B cell (primary cell): Measurements from ENCODE around the gene ARHGAP4. TPM values are rescaled to one million over a fixed set of nuclear protein-coding genes. Genes with fewer than 3 reads are reported as not detected.

Experiments used
- ATAC-seq: fragments of 200-7000 bp; cut with Tn5 transposase; one replicate; pipeline ENCODE4 v1.10.0; 2021; ENCODE audit warnings: low read depth, mild to moderate bottlenecking, moderate number of reproducible peaks, moderate library complexity
- CTCF ChIA-PET: fragments of 350-600 bp; sonication (Branson Sonifier 250); formaldehyde crosslinking; loops from one replicate; lab custom pipeline; 2021; ENCODE audit warnings: antibody characterized with exemption, inconsistent platforms; lab: Charles Lee
- POLR2A ChIA-PET: fragments of 350-600 bp; sonication (Branson Sonifier 250); formaldehyde crosslinking; loops from one replicate; lab custom pipeline; 2021; ENCODE audit warnings: antibody characterized with exemption; lab: Charles Lee
- DNase-seq: peaks from one replicate; pipeline ENCODE4 v3.0.0; 2013
- H2AFZ ChIP-seq: 2 replicates; pipeline ENCODE4 v1.6.1; 2012; ENCODE audit warnings: mild to moderate bottlenecking, low read depth, low read length; ENCODE audit not compliant: insufficient read depth, poor library complexity, severe bottlenecking
- H3K27ac ChIP-seq, 2 donors: 1 replicate in 1 of 2; 2 replicates in 1 of 2; pipeline ENCODE4 v1.5.1; 2012 to 2013; ENCODE audit warnings: low read length in 2 of 2, mild to moderate bottlenecking in 2 of 2, moderate library complexity in 1 of 2
- H3K27me3 ChIP-seq, 4 experiments: fragments of 200-600 bp in 1 of 4; sonication (generic) in 1 of 4; replicated peaks in 1 of 4; 1 replicate in 2 of 4; 2 replicates in 2 of 4; pipeline versions ENCODE4 v1.6.1 to v1.7.0; 2013 to 2016; ENCODE audit warnings: low read length in 3 of 4, mild to moderate bottlenecking in 2 of 4, mixed read lengths in 1 of 4, moderate library complexity in 1 of 4; ENCODE audit not compliant: insufficient read depth in 4 of 4, control insufficient read depth in 3 of 4; ENCODE audit errors: control extremely low read depth in 1 of 4
- H3K36me3 ChIP-seq, 2 experiments: replicated peaks in 1 of 2; 1 replicate in 1 of 2; 2 replicates in 1 of 2; pipeline versions ENCODE4 v1.6.1 to v1.7.1; 2013; ENCODE audit warnings: low read length in 1 of 2; ENCODE audit not compliant: insufficient read depth in 2 of 2, control insufficient read depth in 1 of 2; ENCODE audit errors: control extremely low read depth in 1 of 2, extremely low read depth in 1 of 2
- H3K4me1 ChIP-seq, 2 donors: fragments of 200-600 bp in 1 of 2; sonication (generic) in 1 of 2; 1 replicate in 1 of 2; 2 replicates in 1 of 2; pipeline versions ENCODE4 v1.5.1 to v1.6.1; 2013 to 2017; ENCODE audit warnings: low read length in 2 of 2; ENCODE audit not compliant: control insufficient read depth in 2 of 2, insufficient read depth in 2 of 2
- H3K4me2 ChIP-seq: replicated peaks from 2 replicates; pipeline ENCODE3; 2012; ENCODE audit warnings: mild to moderate bottlenecking, low read depth, low read length; ENCODE audit not compliant: poor library complexity, severe bottlenecking
- H3K4me3 ChIP-seq, 5 experiments: fragments of 200-600 bp in 1 of 5; sonication (generic) in 1 of 5; 1 replicate in 3 of 5; 2 replicates in 2 of 5; pipeline versions ENCODE4 v1.5.1 to v1.7.0; 2011 to 2016; ENCODE audit warnings: low read length in 4 of 5, mild to moderate bottlenecking in 4 of 5, low read depth in 2 of 5, control low read depth in 1 of 5, moderate library complexity in 1 of 5; ENCODE audit not compliant: insufficient read depth in 1 of 5; ENCODE audit errors: control extremely low read depth in 1 of 5, extremely low read depth in 1 of 5
- H3K79me2 ChIP-seq: fragments of 200-600 bp; sonication (generic); one replicate; pipeline ENCODE4 v1.6.0; 2016; ENCODE audit warnings: low read length; ENCODE audit not compliant: control insufficient read depth, insufficient read depth
- H3K9ac ChIP-seq: fragments of 200-600 bp; sonication (generic); 2 replicates; pipeline ENCODE4 v1.6.1; 2017; ENCODE audit warnings: mild to moderate bottlenecking, low read length, moderate library complexity
- H3K9me3 ChIP-seq, 3 donors: one replicate each; pipeline versions ENCODE4 v1.6.1 to v1.7.1; 2013; ENCODE audit warnings: low read length in 2 of 3; ENCODE audit not compliant: control insufficient read depth in 2 of 3, insufficient read depth in 1 of 3; ENCODE audit errors: control extremely low read depth in 1 of 3
- H4K20me1 ChIP-seq: 2 replicates; pipeline ENCODE4 v1.6.0; 2012; ENCODE audit warnings: mild to moderate bottlenecking, low read length; ENCODE audit not compliant: insufficient read depth, control insufficient read depth, poor library complexity, severe bottlenecking
- H3K27ac Mint-ChIP-seq: one replicate; pipeline ENCODE4 v1.8.0; 2021; ENCODE audit warnings: mixed read lengths
- H3K27me3 Mint-ChIP-seq: one replicate; pipeline ENCODE4 v1.8.0; 2021; ENCODE audit warnings: mixed read lengths
- H3K4me1 Mint-ChIP-seq: one replicate; pipeline ENCODE4 v1.8.0; 2021; ENCODE audit warnings: mixed read lengths
- H3K4me3 Mint-ChIP-seq: one replicate; pipeline ENCODE4 v1.8.0; 2021; ENCODE audit warnings: mixed read lengths
- H3K9me3 Mint-ChIP-seq: one replicate; pipeline ENCODE4 v1.8.0; 2022; ENCODE audit warnings: mixed read lengths; ENCODE audit not compliant: insufficient read depth
- CTCF ChIP-seq: fragments of 200-600 bp; IDR thresholded peaks from one replicate; pipeline ENCODE4 v1.8.0; 2022; ENCODE audit warnings: antibody characterized with exemption, mild to moderate bottlenecking
- EZH2 ChIP-seq: IDR thresholded peaks from 2 replicates; pipeline ENCODE4 v1.6.1; 2012; ENCODE audit warnings: borderline replicate concordance, low read depth, mild to moderate bottlenecking, moderate library complexity, low read length; ENCODE audit not compliant: insufficient read depth, poor library complexity, severe bottlenecking
- WGBS: methylation state at CpG from one replicate; pipeline ENCODE4 v1.1.5; 2013; ENCODE audit warnings: missing lambda C conversion rate; ENCODE audit not compliant: insufficient coverage; 5-methylcytosine and 5-hydroxymethylcytosine counted together
- intact Hi-C: fragments of 100-400 bp; cut with micrococcal nuclease; formaldehyde crosslinking; loops from one replicate; pipeline ENCODE4 v1.10.0; 2022
- polyA plus RNA-seq: library from polyadenylated mRNA; depleted of rRNA; stranded (reverse); fragments of >200 nt; gene quantifications from 2 replicates; pipeline ENCODE4 v1.2.3, GENCODE V29; 2012
- total RNA-seq, 2 donors: library from RNA; stranded (reverse); fragments of 120-200 nt in 1 of 2; gene quantifications; 1 replicate in 1 of 2; 2 replicates in 1 of 2; pipeline versions ENCODE4 v1.2.3 to v1.2.4, GENCODE V29; 2013 to 2022

ARHGAP4 gene
- total and polyA plus RNA-seq, 2 donors (not counting 1 experiment from before 2014, with no cell fraction given), result 242 to 711 TPM

- Mint-ChIP-seq H3K4me3 (no peak overlapping the region), H3K9me3 (no peaks in the 10 kb centered on the region), H3K4me1 (no peaks in the 10 kb centered on the region), H3K27me3 (no peaks in the 10 kb centered on the region), H3K27ac (no peak overlapping the region)
- CTCF ChIA-PET, result interaction anchor here (0.9 kb wide), 1 partner anchor 10 kb away, joined by 3 read pairs; no protein-coding TSS in a partner anchor
- H3K4me3 ChIP-seq, result no peak overlapping the region
- no peak for TF ChIP-seq EZH2
- no peak for TF ChIP-seq CTCF
- ATAC-seq (no peak), DNase-seq (no peak)
- H3K9ac ChIP-seq, result no peak overlapping the region
- H3K4me2 ChIP-seq, result no peak overlapping the region
- 100% methylated on average over 4 of the region's 17 CpGs for WGBS
- no peaks in the 10 kb centered on the region for H3K27me3 ChIP-seq
- peaks cover 7% of the 10 kb centered on the region for H3K79me2 ChIP-seq
- H3K9me3 ChIP-seq, result no peaks in the 10 kb centered on the region
- H3K36me3 ChIP-seq, result peaks cover 0 to 47% of the 10 kb centered on the region in 2 experiments
- POLR2A ChIA-PET, result interaction anchor here (0.6 kb wide), 1 partner anchor 615 kb away, joined by 5 read pairs; no protein-coding TSS in a partner anchor
- H4K20me1 ChIP-seq, result peaks cover 54% of the 10 kb centered on the region
- no peaks in the 10 kb centered on the region for H3K4me1 ChIP-seq
- no peak overlapping the region for H3K27ac ChIP-seq
- no peak overlapping the region for H2AFZ ChIP-seq
- intact Hi-C loops, result no loop called here
Observed at GRCh38 chrX:153913211-153913610, 12.9 kb downstream of the ARHGAP4 start.

- no peak overlapping the region for H3K4me3 ChIP-seq
- no peaks in the 10 kb centered on the region for H3K27me3 ChIP-seq
- H3K9me3 Mint-ChIP-seq, result no peaks in the 10 kb centered on the region
- H3K9me3 ChIP-seq, result no peaks in the 10 kb centered on the region
- H3K27ac ChIP-seq, result no peak overlapping the region
- POLR2A ChIA-PET, result no interaction called here
- DNase-seq (no peak), ATAC-seq (no peak)
- CTCF ChIA-PET, result interaction anchor here (1.5 kb wide), 1 partner anchor 13 kb away, joined by 5 read pairs; no protein-coding TSS in a partner anchor
- H3K9ac ChIP-seq, result no peak overlapping the region
- no peak overlapping the region for H3K4me3 Mint-ChIP-seq
- H3K79me2 ChIP-seq, result peaks cover 4% of the 10 kb centered on the region
- WGBS, result 100% methylated on average over 2 of the region's 6 CpGs
- intact Hi-C loops, result no loop called here
- H3K4me1 ChIP-seq, result no peaks in the 10 kb centered on the region
- TF ChIP-seq EZH2, result no peak
- TF ChIP-seq CTCF, result no peak
- no peaks in the 10 kb centered on the region for H3K27me3 Mint-ChIP-seq
- H3K4me2 ChIP-seq, result no peak overlapping the region
- H4K20me1 ChIP-seq, result peaks cover 50% of the 10 kb centered on the region
- peaks cover 0 to 51% of the 10 kb centered on the region in 2 experiments for H3K36me3 ChIP-seq
- no peak overlapping the region for H2AFZ ChIP-seq
- H3K27ac Mint-ChIP-seq, result peak overlapping the region; percentile 32
- H3K4me1 Mint-ChIP-seq, result no peaks in the 10 kb centered on the region
Observed at GRCh38 chrX:153911798-153912197, 14.3 kb downstream of the ARHGAP4 start.
